HG03159 (cell line): ENCODE results near the gene GCFC2.
A peak's percentile ranks its signal among the peaks of the same experiment; 100 is the strongest.
"Not testable (repeated sequence)": the region's sequence is repeated elsewhere in the genome, so short reads cannot be mapped to it uniquely, and the experiment has no call there.

Experiments used
- ATAC-seq: cut with Tn5 transposase; IDR thresholded peaks from one replicate; pipeline ENCODE4 v1.9.1; 2021; ENCODE audit warnings: mild to moderate bottlenecking, moderate library complexity; ENCODE audit not compliant: unreplicated experiment

The GCFC2 gene

DNA sequence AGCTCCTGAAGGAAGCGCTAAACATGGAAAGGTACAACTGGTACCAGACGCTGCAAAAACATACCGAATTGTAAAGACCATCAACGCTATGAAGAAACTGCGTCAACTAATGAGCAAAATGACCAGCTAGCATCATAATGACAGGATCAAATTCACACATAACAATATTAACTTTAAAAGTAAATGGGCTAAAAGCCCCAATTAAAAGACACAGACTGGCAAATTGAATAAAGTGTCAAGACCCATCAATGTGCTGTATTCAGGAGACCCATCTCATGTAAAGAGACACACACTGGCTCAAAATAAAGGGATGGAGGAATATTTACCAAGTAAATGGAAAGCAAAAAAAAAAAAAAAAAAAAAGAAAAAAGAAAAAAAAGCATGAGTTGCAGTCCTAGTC lies 27.3 kb downstream of the GCFC2 start:
- not testable (repeated sequence) for ATAC-seq

GRCh38 chr2:75680402-75680801 lies 30.3 kb downstream of the GCFC2 start:
- no peak for ATAC-seq

DNA sequence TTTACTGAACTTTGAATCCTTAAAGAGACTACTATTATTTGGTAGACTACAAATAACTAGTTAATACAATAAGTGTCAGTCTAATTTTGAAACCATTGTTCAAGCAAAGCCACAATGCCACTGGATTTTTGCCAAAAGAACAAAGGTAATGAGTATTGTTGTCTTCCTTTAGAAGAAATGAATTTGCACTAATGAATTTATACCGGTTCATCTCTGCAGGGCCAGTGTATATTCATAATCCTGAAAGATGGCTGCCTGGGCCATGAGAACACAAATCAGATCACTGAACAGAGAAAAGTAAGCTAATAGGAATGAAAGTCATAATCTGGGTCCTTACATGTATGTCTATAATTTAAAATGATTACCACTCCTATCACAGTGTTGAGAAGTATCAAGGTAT lies 31.2 kb downstream of the GCFC2 start:
- ATAC-seq: no peak

DNA sequence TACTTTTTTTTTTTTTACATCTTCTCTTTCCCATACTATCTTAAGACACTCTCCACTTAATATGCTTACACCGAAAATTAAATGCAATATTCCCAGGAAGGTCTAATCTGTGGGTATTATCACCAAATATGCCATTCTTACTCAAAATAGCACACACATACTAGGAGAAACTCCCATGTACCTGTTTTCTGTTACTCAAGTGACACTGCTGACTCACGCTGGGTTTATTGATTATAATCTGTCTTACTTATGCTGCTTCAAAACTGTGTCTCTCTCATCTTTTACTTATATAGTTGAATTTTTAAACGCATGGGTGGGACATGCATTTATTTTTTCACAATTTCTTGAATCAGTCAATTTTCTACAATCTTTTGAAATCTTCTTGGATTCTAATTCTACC lies 34.3 kb downstream of the GCFC2 start:
- no peak for ATAC-seq

DNA sequence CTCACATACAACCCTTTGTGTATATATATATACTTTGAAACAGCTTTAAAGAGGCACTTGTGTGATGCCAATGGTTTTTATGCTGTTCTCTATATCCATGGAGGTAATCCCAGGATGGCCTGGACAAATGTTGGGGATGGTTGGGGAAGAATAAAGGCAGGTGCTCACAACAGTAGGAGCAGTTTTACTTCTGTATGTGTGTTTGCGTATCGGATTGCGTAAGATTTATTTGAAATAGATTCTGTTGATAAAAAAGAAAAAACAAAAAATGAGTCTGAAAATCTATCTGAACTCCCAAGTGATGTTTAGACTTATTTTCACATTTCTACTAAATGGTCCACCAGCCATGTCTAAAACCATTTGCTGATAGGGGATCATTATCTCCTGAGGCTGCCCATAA lies 34.8 kb downstream of the GCFC2 start:
- ATAC-seq: no peak

DNA sequence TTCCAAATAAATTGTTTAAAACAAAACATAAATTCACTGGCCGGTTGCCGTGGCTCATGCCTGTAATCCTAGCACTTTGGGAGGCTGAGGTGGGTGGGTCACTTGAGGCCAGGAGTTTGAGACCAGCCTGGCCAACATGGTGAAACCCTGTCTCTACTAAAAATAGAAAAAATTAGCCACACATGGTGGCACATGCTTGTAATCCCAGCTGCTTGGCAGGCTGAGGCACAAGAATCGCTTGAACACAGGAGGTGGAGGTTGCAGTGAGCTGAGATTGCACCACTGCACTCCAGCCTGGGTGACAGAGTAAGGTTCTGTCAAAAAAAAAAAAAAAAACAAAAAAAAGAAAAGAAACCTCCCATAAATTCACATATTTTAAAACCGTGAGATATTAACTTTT lies 35.3 kb downstream of the GCFC2 start:
- not testable (repeated sequence) for ATAC-seq

DNA sequence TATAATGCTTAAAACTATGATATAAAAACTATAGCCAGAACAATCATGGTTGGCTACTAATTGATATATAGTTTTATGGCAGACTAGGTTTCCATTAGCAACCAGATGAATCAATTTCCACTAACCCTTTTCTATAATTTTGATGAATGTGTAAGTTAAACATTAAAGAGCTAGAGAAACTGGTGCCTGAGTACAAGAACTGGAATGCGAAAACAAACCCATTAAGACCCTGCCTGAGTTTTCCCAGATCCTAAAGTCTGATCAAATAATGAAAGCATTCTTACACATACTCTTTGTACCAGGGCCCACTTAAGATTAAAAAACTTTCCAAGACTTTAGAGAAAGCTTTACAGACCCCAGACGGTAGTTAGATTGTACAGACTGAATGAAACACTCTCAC lies 42.8 kb downstream of the GCFC2 start:
- ATAC-seq: no peak

- no peak for ATAC-seq
Measured at GRCh38 chr2:75666911-75667310, 43.8 kb downstream of the GCFC2 start.

DNA sequence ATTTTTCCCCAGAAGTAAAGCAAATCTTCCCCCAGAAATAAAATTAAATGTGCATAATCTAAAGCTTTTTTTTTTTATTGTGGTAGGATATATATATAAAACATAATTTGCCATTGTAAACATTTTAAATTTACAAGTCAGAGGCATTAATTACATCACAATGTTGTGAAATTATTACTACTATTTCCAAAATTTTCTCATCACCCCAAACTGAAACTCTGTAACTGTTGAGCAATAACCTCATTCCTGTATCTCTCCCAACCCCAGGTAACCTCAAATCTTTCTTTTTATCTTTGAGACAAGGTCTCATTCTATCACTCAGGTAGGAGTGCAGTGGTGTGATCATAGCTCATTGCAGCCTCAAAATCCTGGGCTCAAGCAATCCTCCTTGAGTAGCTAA lies 52.9 kb downstream of the GCFC2 start:
- no peak for ATAC-seq

DNA sequence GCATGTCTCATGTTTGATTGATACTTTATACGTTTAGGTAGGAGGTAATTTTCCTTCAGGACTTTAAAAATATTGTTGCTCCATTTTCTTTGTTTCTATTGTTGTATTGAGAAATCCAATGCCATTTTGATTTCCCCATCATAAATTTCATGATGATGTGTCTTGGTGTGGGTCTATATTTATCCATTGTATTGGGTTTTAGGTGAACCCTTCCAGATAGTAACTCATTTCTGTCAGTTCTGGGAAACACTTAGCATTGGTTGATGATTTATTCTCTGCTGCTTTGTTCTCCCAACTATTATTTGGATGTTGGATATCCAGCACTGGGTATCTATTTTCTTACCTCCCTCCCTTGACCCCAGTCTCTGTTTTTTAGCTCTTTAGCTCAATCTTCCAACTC lies 54.2 kb downstream of the GCFC2 start:
- ATAC-seq: no peak

DNA sequence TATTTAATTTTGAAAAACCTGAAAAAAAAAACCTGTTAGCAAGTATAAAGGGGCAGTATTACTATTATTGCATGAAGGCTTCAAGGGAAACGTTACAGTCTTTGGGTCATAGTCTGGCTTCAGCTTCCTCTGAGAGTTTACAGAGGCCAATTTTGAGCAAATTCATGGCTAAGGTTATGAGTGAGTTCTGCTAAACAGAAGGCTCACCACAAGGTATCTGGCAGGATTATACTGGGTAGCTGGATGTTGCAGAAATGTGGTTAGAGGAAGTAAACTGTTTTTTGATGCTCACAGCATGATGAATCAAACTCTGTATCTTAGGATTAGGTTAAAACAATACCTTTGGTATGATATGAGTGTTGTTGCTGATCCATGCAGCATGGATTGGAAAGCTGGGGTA lies 54.9 kb downstream of the GCFC2 start:
- ATAC-seq: no peak

DNA sequence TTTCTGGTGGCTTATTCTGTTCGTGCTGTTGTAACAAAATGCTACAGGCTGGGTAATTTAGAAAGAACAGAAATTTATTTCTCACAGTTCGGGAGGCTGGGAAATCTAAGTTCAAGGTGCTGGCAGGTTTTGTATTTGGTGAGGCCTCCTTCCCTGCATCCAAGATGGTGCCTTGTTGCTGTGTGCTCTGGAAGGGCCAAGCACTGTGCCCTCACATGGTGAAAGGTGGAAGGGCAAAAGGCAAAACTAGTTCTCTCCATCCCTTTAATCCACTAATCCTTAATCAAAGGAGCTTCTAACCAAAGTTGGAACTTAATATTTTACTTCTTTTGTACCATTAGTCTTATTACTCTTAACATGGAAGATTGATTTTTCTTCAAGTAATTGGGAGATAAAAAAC lies 56.7 kb downstream of the GCFC2 start:
- ATAC-seq: no peak

DNA sequence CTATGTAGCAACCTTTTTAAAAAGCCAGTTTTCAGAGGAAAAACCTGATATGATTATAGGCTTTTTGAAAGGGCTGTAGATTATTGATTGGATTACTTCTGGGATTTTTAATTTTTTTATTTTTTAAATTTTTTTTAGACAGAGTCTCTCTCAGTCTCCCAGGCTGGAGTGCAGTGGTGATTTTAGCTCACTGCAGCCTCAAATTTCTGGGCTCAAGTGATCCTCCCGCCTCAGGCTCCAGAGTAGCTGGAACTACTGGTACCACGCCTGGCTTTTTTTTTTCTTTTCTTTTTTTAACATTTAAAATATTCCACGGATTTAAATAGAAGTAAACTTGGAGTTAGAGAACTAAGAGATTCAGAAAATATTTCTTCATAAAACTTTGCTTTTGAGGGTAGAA lies 62.9 kb downstream of the GCFC2 start:
- ATAC-seq: no peak

- peak; percentile 94 for ATAC-seq
Measured at GRCh38 chr2:75646583-75647425, 63.9 kb downstream of the GCFC2 start, which contains the start of gene MRPL19. MRPL19 (plus strand) TSS chr2:75646783; CDS start chr2:75646808, 25 bp downstream.

DNA sequence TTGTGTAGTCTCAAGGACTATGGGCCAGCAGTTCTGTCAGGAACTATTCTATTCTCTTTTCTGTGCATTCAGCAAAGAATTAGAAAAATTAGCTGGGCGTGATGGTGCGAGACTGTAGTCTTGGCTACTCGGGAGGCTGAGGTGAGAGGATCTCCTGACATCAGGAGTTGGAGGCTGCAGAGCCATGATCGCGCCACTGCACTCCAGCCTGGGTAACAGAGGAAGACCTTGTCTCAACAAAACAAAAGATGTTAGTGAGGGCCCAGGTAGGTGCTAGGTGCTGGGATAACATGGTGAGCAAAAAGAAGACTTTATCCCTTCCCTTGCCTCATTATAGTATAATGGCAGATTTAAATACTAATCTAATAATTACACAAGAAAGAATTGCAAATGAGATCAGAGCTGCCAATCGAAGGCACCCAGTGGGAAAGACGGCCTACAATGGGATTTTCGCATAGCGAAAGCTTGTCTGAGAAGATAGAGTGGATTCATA lies 64.6 kb downstream of the GCFC2 start:
- ATAC-seq: no peak

DNA sequence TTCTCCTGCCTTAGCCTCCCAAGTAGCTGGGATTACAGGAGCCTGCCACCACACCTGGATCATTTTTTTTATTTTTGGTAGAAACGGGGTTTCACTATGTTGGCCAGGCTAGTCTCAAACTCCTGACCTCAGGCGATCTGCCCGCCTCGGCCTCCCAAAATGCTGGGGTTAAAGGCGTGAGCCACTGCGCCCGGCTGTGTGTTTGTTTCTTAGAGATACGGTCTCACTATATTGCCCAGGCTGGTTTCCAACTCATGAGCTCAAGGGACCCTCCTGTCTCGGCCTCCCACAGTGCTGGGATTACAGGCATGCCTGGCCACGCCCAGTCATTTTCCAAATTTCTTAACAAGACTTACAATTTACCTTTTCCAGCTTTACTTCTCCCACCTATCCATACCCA lies 65.1 kb downstream of the GCFC2 start:
- no peak for ATAC-seq

GRCh38 chr2:75643980-75644379 lies 66.7 kb downstream of the GCFC2 start:
- no peak for ATAC-seq

DNA sequence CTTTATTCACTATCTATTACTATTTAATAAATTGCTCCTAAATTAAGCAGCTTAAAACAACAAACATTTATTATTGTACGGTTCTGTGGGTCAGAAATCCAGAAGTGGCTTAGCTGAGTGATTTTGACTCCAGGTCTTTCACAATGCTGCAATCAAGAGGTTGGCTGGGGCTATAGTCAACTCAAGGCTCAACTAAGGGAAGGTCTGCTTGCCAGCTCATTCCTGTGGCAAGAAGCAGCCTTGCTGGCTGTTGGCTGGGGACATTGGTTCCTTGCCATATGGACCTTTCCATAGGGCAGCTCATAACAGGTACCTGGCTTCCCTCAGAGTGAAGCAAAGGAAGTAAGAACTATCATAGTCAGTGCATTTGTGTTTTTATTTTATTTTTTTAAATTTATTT lies 69.1 kb downstream of the GCFC2 start:
- ATAC-seq: no peak

DNA sequence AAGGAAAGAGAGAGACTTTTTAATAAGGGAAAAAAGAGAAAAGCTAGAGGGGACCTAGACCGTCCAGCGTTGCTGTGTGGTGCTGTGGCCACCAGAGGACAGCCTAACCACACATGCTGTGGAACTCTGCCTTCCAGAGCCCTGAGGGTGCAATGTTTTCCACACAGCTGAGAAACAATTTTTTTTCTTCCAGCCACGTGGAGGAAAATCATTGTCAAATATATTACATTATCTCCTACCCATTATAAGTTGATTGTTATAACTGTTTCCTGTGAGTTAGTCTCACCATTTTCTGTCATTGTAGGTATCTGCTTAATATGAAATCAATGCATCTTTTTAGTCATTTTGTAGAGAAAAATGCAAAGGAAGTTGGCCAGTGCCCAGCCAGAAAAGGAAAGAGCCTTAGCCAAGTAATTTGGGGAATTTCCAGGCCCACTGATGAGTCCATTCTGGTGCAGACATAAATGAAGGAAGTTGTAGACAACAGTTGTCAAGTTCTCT lies 70.0 kb downstream of the GCFC2 start:
- peak; percentile 94 for ATAC-seq

DNA sequence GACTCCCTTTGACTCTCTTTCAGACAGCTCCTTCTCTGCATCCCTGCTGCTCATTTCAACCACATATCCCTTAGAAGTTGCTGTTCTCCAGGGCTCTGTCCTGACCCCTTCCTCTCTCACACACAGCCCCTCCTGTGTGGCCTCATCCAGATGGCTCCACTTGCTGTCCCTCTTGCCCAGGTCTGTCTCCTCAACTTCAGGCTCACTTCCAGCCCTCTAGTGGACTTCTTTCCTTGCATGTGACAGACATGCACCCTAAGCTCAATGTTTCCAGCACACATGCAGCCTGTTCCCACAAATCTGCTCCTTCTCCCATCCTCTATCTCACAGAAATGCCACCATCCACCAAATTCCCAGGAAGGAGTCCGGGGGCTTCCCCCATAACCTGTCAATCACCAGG lies 73.1 kb downstream of the GCFC2 start:
- ATAC-seq: no peak

- no peak for ATAC-seq
Measured at GRCh38 chr2:75634945-75635344, 75.8 kb downstream of the GCFC2 start.

- no peak for ATAC-seq
Measured at GRCh38 chr2:75633620-75634019, 77.1 kb downstream of the GCFC2 start.

DNA sequence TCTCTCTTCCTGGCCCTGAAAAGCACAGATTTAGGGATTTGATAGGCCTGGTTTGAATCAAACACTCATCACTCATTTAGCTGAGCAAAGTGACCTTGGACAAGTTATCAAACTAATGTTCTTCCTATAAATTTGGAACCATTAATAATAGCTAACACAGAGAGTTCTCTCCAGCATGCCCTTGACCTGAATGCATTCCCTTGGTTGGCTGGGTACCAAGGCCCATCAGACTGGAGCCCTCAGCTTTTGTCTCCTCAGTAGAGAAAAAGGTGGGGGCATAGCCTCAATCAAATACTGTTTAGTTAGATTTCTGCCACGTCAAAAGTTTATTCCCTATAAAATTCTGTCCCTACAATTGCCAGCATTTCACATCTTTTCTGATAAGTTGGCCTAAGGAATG lies 77.9 kb downstream of the GCFC2 start:
- no peak for ATAC-seq
